GM18951 (cell line): ENCODE results near the gene ATG2B.

Source experiments
- POLR2A ChIP-seq: IDR thresholded peaks from 4 replicates; pipeline ENCODE4 v1.6.1; 2011; ENCODE audit warnings: mild to moderate bottlenecking; ENCODE audit not compliant: insufficient read length, insufficient read depth; ENCODE audit errors: extremely low read depth
- in situ Hi-C: fragments of 300-500 bp; cut with MboI; formaldehyde crosslinking; loops from one replicate; pipeline ENCODE4 v1.12.0; 2022; ENCODE audit warnings: low sequenced_read_pairs, mixed read lengths, inconsistent platforms; ENCODE audit not compliant: unreplicated experiment

ATG2B gene

DNA sequence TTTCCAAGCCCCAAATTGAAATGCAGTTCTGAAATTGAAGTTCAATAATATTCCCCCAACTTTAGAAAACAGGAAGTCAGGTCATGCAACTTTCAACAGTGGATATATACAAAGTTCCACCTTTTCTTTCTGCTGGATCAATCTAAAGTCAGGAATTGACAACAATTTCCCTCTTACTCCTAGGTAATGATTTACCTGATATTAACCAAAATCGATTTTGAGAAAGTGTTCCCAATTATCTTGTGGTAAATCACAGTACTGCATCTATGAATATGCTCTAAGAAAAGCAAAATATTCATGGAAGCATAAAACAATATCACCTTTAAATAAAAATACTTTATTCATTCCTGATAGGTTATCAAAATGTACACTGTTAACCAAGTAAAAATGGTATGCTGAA, 78.7 kb downstream of the ATG2B start:
- no peak for TF ChIP-seq POLR2A
- in situ Hi-C loops, result loop anchor here (25.0 kb wide), 1 partner anchor 697 kb away; no protein-coding TSS in a partner anchor

DNA sequence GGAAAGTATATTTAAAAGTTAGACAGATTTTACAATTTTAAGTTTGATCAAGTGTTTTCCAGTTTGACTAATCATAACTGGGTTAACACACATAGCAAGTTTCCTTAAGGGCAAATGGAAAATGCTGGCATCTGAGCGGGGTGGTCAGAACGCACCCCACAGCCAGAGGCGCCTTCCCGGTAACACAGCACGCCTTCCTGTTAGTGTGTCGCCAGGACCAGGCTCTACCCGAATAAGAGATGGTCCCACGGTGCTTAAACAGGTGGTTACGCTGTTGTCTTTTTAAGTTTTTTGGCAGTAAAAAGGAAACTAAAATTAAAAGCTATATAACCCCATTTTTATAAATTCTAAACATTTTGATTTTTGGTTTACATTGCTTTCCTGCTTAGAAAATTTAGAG, 79.1 kb downstream of the ATG2B start:
- in situ Hi-C loops, result loop anchor here (25.0 kb wide), 1 partner anchor 697 kb away; no protein-coding TSS in a partner anchor
- TF ChIP-seq POLR2A, result no peak

DNA sequence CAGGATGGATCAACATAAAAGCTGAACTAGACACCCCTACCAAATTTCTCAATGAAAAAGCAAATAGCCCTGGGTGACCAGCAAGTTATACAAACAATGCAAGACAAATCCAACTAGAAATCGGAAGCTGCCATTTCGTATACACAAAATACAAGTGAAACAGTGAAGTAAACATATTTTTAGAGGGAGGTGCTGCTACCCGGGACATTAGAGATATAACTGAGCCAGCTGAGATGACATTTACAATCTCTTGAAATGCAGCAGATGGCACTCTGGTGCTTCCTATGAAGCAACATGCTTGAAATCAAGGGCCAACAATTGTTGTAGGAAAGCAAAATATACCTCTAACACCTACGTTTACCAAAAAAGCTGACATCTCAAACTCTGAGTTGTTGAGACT, 81.7 kb downstream of the ATG2B start:
- no peak for TF ChIP-seq POLR2A
- in situ Hi-C loops, result loop anchor here (25.0 kb wide), 1 partner anchor 694 kb away; no protein-coding TSS in a partner anchor

- no peak for TF ChIP-seq POLR2A
- in situ Hi-C loops, result loop anchor here (25.0 kb wide), 1 partner anchor 693 kb away; no protein-coding TSS in a partner anchor
These were observed 83.0 kb downstream of the ATG2B start for GRCh38 chr14:96280104-96280503.

- in situ Hi-C loops, result loop anchor here (25.0 kb wide), 1 partner anchor 692 kb away; no protein-coding TSS in a partner anchor
- TF ChIP-seq POLR2A, result no peak
These were observed 83.6 kb downstream of the ATG2B start for GRCh38 chr14:96279564-96279963.

DNA sequence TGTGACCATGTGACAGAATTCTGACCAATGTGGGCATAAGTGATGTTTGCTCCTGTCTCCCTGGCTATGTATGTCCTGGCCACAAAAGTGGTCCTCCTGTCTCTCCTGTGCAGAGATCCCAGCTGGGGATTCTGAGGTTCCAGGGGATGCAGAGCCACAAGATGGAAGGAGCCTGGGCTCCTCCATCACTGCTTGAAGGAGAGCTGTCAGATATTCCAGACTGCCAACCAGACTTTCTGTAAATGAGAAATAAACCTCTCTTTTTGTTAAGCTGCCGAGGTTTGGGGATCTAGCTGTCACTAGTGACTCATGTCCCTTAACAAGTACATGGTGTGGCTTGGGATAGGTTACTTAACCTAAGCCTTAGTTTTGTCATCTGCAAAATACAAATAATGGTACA, 85.3 kb downstream of the ATG2B start:
- no peak for TF ChIP-seq POLR2A
- in situ Hi-C loops, result loop anchor here (25.0 kb wide), 1 partner anchor 691 kb away; no protein-coding TSS in a partner anchor

DNA sequence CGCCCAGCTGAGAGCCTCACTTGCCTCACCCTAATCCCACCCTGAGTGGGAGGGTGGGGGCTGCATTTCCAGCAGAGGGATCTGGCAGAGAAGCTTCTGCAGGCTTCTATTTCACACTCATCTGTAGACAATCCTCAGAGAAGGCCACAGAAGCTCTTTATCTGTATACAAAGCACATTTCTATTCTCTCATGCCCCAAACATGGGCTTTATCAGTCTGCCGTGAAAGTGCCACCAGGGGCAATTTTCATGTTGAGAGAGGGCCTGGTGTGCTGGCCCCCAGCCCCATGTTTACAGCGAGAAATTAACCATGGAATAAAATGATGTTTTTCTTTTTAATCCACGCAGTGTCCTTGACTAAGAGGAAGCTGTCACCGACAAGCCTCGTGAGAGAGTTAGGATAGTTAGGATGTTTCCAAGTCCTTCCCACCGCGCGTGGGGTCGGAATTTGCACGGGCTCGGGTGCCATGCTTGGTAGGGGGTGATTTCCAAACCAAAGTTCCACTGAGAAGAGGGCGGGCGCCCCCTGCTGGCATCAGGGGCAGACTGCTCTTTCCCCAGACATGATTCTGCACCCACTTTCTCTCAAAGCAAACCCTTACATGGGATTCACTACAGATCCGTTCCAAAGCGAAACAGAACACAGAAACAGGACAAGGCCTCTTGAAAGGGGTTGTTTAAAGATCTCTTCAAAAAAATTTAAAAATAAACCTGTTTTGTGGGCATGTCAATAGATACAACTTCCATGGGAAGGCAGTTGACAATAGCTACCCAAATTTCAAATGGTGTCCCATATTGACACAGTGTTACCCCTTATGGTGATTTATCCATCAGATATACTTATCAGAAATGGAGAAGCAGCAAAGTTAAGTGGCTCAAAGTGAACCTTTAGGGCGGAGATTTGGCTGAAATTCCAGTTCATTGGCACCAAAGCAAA, 87.7 kb downstream of the ATG2B start:
- in situ Hi-C loops, result loop anchor here (25.0 kb wide), 1 partner anchor 688 kb away; no protein-coding TSS in a partner anchor
- no peak for TF ChIP-seq POLR2A

DNA sequence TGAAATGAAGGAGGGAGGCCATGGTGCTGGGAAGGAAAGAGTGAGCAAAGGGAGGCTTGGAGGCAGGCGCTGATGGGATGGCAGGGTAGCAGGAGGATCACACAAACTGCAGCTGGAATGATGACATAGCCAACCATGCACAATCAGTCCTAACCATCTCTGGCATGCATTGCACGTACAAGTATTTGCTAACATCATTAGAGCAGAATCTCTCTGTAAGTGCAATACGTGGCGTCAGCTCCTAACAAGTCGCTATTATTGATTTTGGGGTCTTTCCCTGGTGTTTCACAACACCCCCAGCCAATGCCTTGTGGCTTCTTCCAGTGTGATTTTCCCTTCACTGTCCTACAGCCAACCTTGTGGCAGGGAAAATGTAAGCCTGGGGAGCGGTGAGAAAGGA, 88.6 kb downstream of the ATG2B start:
- no peak for TF ChIP-seq POLR2A
- in situ Hi-C loops, result no loop called here

DNA sequence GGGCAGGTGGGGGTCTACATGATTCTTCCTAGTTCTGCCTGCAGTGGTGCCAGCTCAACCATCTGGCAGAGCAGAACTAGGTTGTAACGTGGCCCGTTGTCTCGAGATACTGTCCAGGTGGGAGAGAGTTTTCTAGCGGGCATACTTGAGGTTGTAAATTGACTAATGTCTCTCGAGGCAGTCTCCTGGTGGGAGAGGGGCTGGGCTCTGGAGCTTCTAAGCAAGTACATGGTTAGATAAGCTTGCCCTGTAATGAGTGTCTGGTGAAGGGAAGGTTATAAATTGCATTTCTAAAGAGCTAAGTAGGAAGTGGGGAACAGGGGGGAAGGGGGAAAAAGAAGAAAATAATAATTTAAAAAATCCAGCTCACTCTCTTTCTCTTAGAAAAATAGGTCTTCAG, 89.0 kb downstream of the ATG2B start:
- in situ Hi-C loops, result no loop called here
- no peak for TF ChIP-seq POLR2A

DNA sequence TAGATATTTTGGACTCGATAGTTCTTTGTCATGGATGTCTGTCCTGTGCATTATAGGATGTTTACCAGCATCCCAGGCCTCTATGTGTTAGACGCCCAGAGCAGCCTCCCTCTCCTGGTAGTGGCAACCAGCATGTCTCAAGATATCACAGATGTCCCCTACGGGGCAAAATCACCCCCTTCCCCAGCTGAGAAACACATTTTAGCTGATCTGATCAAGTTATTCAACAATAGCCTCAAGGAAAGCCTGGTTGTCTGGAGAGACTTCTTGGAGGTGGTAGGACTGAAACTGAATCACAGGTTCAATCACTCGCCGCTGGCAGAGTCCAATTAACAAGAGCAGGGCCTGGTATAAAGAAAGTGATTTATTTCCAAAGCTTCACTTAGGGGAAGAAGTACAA, 89.5 kb downstream of the ATG2B start:
- TF ChIP-seq POLR2A, result no peak
- in situ Hi-C loops, result no loop called here

- no peak for TF ChIP-seq POLR2A
These were observed 90.2 kb downstream of the ATG2B start for GRCh38 chr14:96272777-96273473.

GRCh38 chr14:96271421-96271762, 91.7 kb downstream of the ATG2B start:
- no peak for TF ChIP-seq POLR2A
- in situ Hi-C loops, result no loop called here

More at GRCh38 chr14:96272777-96273473, 90.2 kb downstream of the ATG2B start:
- in situ Hi-C loops, result no loop called here

GRCh38 chr14:96270565-96271420, 92.3 kb downstream of the ATG2B start:
- no peak for TF ChIP-seq POLR2A
- in situ Hi-C loops, result no loop called here

DNA sequence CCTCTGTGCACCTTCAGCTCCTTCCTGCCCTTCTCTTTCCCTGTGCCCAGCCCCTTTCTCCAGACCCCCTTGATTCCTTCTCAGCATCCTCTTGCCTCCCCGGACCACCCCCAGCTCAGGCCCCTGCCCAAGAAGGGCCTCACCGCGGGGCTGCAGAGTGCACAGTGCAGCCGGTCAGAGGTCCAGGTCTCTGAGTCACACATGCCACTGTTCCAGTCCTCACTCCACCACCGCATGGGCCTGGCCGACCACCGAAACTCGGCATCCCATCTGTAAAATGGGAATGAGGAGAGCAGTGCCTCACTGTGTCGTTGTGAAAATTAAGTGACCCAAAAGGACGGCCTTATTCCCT, 93.8 kb downstream of the ATG2B start:
- in situ Hi-C loops, result loop anchor here (10.0 kb wide), 1 partner anchor 155 kb away; no protein-coding TSS in a partner anchor
- no peak for TF ChIP-seq POLR2A
